H1 (cell line): ENCODE measurements around the gene MCM9. TPM values are rescaled to one million over a fixed set of nuclear protein-coding genes. Genes with fewer than 3 reads are reported as not detected.

Source experiments
- CTCF ChIA-PET: fragments of 300-600 bp; sonication (Branson Sonifier 250); formaldehyde crosslinking; loops from one replicate; lab custom pipeline; 2021; ENCODE audit not compliant: partially characterized antibody; lab: Charles Lee
- POLR2A ChIA-PET: fragments of 300-600 bp; sonication (Branson Sonifier 250); formaldehyde crosslinking; loops from one replicate; lab custom pipeline; 2021; ENCODE audit warnings: inconsistent platforms; ENCODE audit not compliant: partially characterized antibody; lab: Charles Lee
- DNase-seq, 2 experiments: peaks; one replicate each; pipeline versions ENCODE4 v3.0.0 to v3.0.0-alpha.2; 2010 to 2022; ENCODE audit warnings: low spot score in 2 of 2, low read depth in 1 of 2, mixed read lengths in 1 of 2
- FAIRE-seq: peaks from 2 replicates; lab custom pipeline; 2011; peaks lifted over from hg19 to GRCh38; lab: Jason Lieb, UNC
- H2AFZ ChIP-seq: 2 replicates; pipeline ENCODE4 v1.8.1; 2012; ENCODE audit warnings: low read length, inconsistent platforms
- H2AK5ac ChIP-seq: 2 replicates; pipeline ENCODE4 v1.6.1; 2013; ENCODE audit warnings: low read depth, low read length
- H2BK120ac ChIP-seq: replicated peaks from 2 replicates; pipeline ENCODE3; 2013; ENCODE audit warnings: low read depth, low read length, inconsistent platforms
- H2BK12ac ChIP-seq: 2 replicates; pipeline ENCODE4 v1.6.1; 2013; ENCODE audit warnings: low read depth, low read length
- H2BK15ac ChIP-seq: 2 replicates; pipeline ENCODE4 v1.6.1; 2013; ENCODE audit warnings: low read length
- H2BK20ac ChIP-seq: 2 replicates; pipeline ENCODE4 v1.6.1; 2013; ENCODE audit warnings: low read length
- H2BK5ac ChIP-seq: 2 replicates; pipeline ENCODE4 v1.6.1; 2013; ENCODE audit warnings: low read depth, low read length
- H3K14ac ChIP-seq: 2 replicates; pipeline ENCODE4 v1.6.1; 2013; ENCODE audit warnings: inconsistent platforms; ENCODE audit not compliant: insufficient read length
- H3K18ac ChIP-seq: 2 replicates; pipeline ENCODE4 v1.6.1; 2013; ENCODE audit warnings: low read length; ENCODE audit errors: extremely low read depth
- H3K23ac ChIP-seq: 2 replicates; pipeline ENCODE4 v1.6.1; 2013; ENCODE audit warnings: inconsistent platforms; ENCODE audit not compliant: insufficient read length
- H3K23me2 ChIP-seq: 2 replicates; pipeline ENCODE4 v1.6.1; 2013; ENCODE audit warnings: low read depth, low read length
- H3K27ac ChIP-seq: 2 replicates; pipeline ENCODE4 v1.6.1; 2011; ENCODE audit warnings: low read depth, low read length, inconsistent platforms
- H3K27me3 ChIP-seq, 4 experiments: replicated peaks in 1 of 4; 1 replicate in 1 of 4; 2 replicates in 3 of 4; pipeline versions ENCODE4 v1.6.1 to v1.8.1; 2011 to 2013; ENCODE audit warnings: low read length in 3 of 4, mild to moderate bottlenecking in 3 of 4, inconsistent platforms in 2 of 4, mixed read lengths in 2 of 4, moderate library complexity in 1 of 4; ENCODE audit not compliant: control insufficient read depth in 3 of 4, insufficient read depth in 3 of 4; ENCODE audit errors: extremely low read depth in 1 of 4
- H3K36me3 ChIP-seq, 4 experiments: 2 replicates each; pipeline versions ENCODE4 v1.6.1 to v1.8.1; 2011 to 2013; ENCODE audit warnings: mild to moderate bottlenecking in 4 of 4, low read length in 3 of 4, moderate library complexity in 2 of 4, control low read depth in 1 of 4, inconsistent platforms in 1 of 4; ENCODE audit not compliant: insufficient read depth in 4 of 4, control insufficient read depth in 2 of 4
- H3K4ac ChIP-seq: replicated peaks from 2 replicates; pipeline ENCODE3; 2013; ENCODE audit warnings: low read length, low read depth, mixed read lengths, inconsistent platforms; ENCODE audit not compliant: insufficient read length
- H3K4me1 ChIP-seq, 4 experiments: replicated peaks in 1 of 4; 1 replicate in 1 of 4; 2 replicates in 3 of 4; pipeline versions ENCODE4 v1.6.1 to v1.8.1; 2011 to 2013; ENCODE audit warnings: low read length in 3 of 4, inconsistent platforms in 2 of 4, mixed read lengths in 1 of 4; ENCODE audit not compliant: insufficient read depth in 4 of 4, control insufficient read depth in 3 of 4
- H3K4me2 ChIP-seq, 2 experiments: 2 replicates each; pipeline versions ENCODE4 v1.6.1 to v1.8.1; 2011 to 2013; ENCODE audit warnings: low read depth in 2 of 2, low read length in 2 of 2, control low read depth in 1 of 2, inconsistent platforms in 1 of 2, mild to moderate bottlenecking in 1 of 2; ENCODE audit not compliant: insufficient read depth in 1 of 2
- H3K4me3 ChIP-seq, 4 experiments: fragments of 200-600, 300-600 bp in 1 of 4; sonication (generic), shearing (Covaris generic), sonication (Bioruptor Twin) in 1 of 4; 2 replicates each; pipeline versions ENCODE4 v1.5.1 to v1.8.1; 2011 to 2016; ENCODE audit warnings: low read length in 4 of 4, low read depth in 3 of 4, control low read depth in 2 of 4, inconsistent platforms in 2 of 4, mild to moderate bottlenecking in 2 of 4, mixed read lengths in 1 of 4, moderate library complexity in 1 of 4; ENCODE audit not compliant: insufficient read depth in 2 of 4; ENCODE audit errors: extremely low read depth in 1 of 4
- H3K56ac ChIP-seq: replicated peaks from 2 replicates; pipeline ENCODE3; 2013; ENCODE audit warnings: low read depth, mild to moderate bottlenecking, mixed read lengths, low read length, inconsistent platforms; ENCODE audit not compliant: insufficient read length
- H3K79me1 ChIP-seq: 2 replicates; pipeline ENCODE4 v1.6.1; 2013; ENCODE audit warnings: low read depth, low read length, control low read depth
- H3K79me2 ChIP-seq, 2 experiments: 2 replicates each; pipeline versions ENCODE4 v1.6.1 to v1.8.1; 2012 to 2013; ENCODE audit warnings: low read length in 2 of 2, mild to moderate bottlenecking in 2 of 2, inconsistent platforms in 1 of 2; ENCODE audit not compliant: insufficient read depth in 2 of 2, control insufficient read depth in 1 of 2
- H3K9ac ChIP-seq, 4 experiments: replicated peaks in 1 of 4; 1 replicate in 1 of 4; 2 replicates in 3 of 4; pipeline versions ENCODE4 v1.6.1 to v1.8.1; 2011 to 2013; ENCODE audit warnings: low read depth in 3 of 4, low read length in 3 of 4, control low read depth in 2 of 4, mild to moderate bottlenecking in 2 of 4, moderate library complexity in 2 of 4, inconsistent platforms in 1 of 4; ENCODE audit errors: extremely low read depth in 1 of 4
- H3K9me3 ChIP-seq, 2 experiments: 2 replicates each; pipeline versions ENCODE4 v1.6.1 to v1.8.1; 2012 to 2013; ENCODE audit warnings: mild to moderate bottlenecking in 2 of 2, moderate library complexity in 2 of 2, control low read depth in 1 of 2, inconsistent platforms in 1 of 2, low read depth in 1 of 2, low read length in 1 of 2, mixed read lengths in 1 of 2; ENCODE audit not compliant: insufficient read depth in 2 of 2
- H4K20me1 ChIP-seq, 2 experiments: replicated peaks in 1 of 2; 2 replicates each; pipeline versions ENCODE3 to v1.8.1; 2011 to 2013; ENCODE audit warnings: inconsistent platforms in 2 of 2, low read length in 2 of 2, mild to moderate bottlenecking in 1 of 2; ENCODE audit not compliant: insufficient read depth in 2 of 2, control insufficient read depth in 1 of 2
- H4K5ac ChIP-seq: 2 replicates; pipeline ENCODE4 v1.6.1; 2013; ENCODE audit warnings: low read length, low read depth, mixed read lengths, inconsistent platforms; ENCODE audit not compliant: insufficient read length
- H4K8ac ChIP-seq: 2 replicates; pipeline ENCODE4 v1.8.0; 2013; ENCODE audit warnings: mild to moderate bottlenecking, moderate library complexity, low read length, inconsistent platforms; ENCODE audit not compliant: insufficient read depth; ENCODE audit errors: extremely low read depth
- H4K91ac ChIP-seq: replicated peaks from 2 replicates; pipeline ENCODE3; 2013; ENCODE audit warnings: low read length, mixed read lengths, inconsistent platforms; ENCODE audit not compliant: insufficient read length
- BCL11A ChIP-seq, 2 experiments: IDR thresholded peaks; one replicate each; pipeline ENCODE4 v1.6.1; 2011; ENCODE audit warnings: low read depth in 2 of 2, low read length in 2 of 2, mild to moderate bottlenecking in 2 of 2
- GTF2F1 ChIP-seq: IDR thresholded peaks from 2 replicates; pipeline ENCODE4 v1.6.1; 2012; ENCODE audit warnings: low read depth, low read length, improper control_type of control experiment, borderline replicate concordance
- HDAC6 ChIP-seq: IDR thresholded peaks from one replicate; pipeline ENCODE4 v1.7.1; 2012; ENCODE audit warnings: low read depth, mild to moderate bottlenecking, inconsistent platforms, low read length, moderate library complexity
- NRF1 ChIP-seq: IDR thresholded peaks from 2 replicates; pipeline ENCODE4 v1.6.1; 2011; ENCODE audit warnings: mild to moderate bottlenecking, low read depth, low read length, improper control_type of control experiment
- RAD21 ChIP-seq, 2 experiments: IDR thresholded peaks in 1 of 2; conservative IDR thresholded peaks in 1 of 2; 2 replicates each; pipeline ENCODE4 v1.6.1; 2011; ENCODE audit warnings: low read depth in 2 of 2, low read length in 2 of 2, improper control_type of control experiment in 1 of 2, inconsistent platforms in 1 of 2, mild to moderate bottlenecking in 1 of 2, moderate library complexity in 1 of 2
- RBBP5 ChIP-seq: IDR thresholded peaks from 2 replicates; pipeline ENCODE4 v1.7.1; 2012; ENCODE audit warnings: low read depth, mild to moderate bottlenecking, inconsistent platforms, low read length, moderate library complexity, borderline replicate concordance
- RFX5 ChIP-seq: IDR thresholded peaks from 2 replicates; pipeline ENCODE4 v1.6.1; 2011; ENCODE audit warnings: low read depth, low read length, improper control_type of control experiment, borderline replicate concordance
- RNF2 ChIP-seq: fragments of 200-900, 300-1000 bp; sonication (generic); IDR thresholded peaks from 2 replicates; pipeline ENCODE4 v1.7.1; 2016; ENCODE audit warnings: borderline replicate concordance, low read depth, mild to moderate bottlenecking, antibody characterized with exemption, low read length; ENCODE audit not compliant: poor library complexity, severe bottlenecking; ENCODE audit errors: missing control alignments
- SP2 ChIP-seq: IDR thresholded peaks from 2 replicates; pipeline ENCODE4 v1.6.1; 2012; ENCODE audit warnings: mild to moderate bottlenecking, low read length, inconsistent platforms
- USF2 ChIP-seq: IDR thresholded peaks from 2 replicates; pipeline ENCODE4 v1.6.1; 2011; ENCODE audit warnings: low read length, improper control_type of control experiment
- WGBS, 2 experiments: shearing (Covaris generic) in 1 of 2; methylation state at CpG; one replicate each; pipeline versions ENCODE4 v1.1.6 to v1.1.7; 2013 to 2015; ENCODE audit warnings: low lambda C conversion rate in 2 of 2, mixed read lengths in 2 of 2, inconsistent platforms in 1 of 2, low coverage in 1 of 2, missing lambda C conversion rate in 1 of 2; ENCODE audit not compliant: insufficient replicate concordance in 2 of 2, insufficient coverage in 1 of 2, insufficient read length in 1 of 2; ENCODE audit errors: extremely low coverage in 1 of 2, missing lambda C conversion rate in 1 of 2; 5-methylcytosine and 5-hydroxymethylcytosine counted together
- polyA plus RNA-seq, 7 experiments: library from polyadenylated mRNA; depleted of rRNA in 3 of 7; stranded (reverse) in 5 of 7; unstranded in 2 of 7; fragments of >200 nt in 5 of 7; fragments of 200-250 nt in 2 of 7; gene quantifications; 1 replicate in 5 of 7; 2 replicates in 1 of 7; 4 replicates in 1 of 7; pipeline versions ENCODE4 v1.2.1 to v1.2.3, GENCODE V29; 2011 to 2013; ENCODE audit warnings: missing spikeins in 2 of 7, mixed read lengths in 2 of 7
- total RNA-seq: library from RNA; stranded (reverse); fragmentation: NEBNext Ultra II Directional; extraction: Animal tissue kit (Norgen Biotek cat#: 25700); gene quantifications from 2 replicates; pipeline ENCODE4 v1.2.1, GENCODE V29; 2021
- TF ChIP-seq, protein P1 (sequence below): IDR thresholded peaks from 2 replicates; pipeline ENCODE4 v1.6.1; 2012; ENCODE audit warnings: inconsistent platforms

Gene MCM9
- total and polyA plus RNA-seq, 2 of the 8 experiments (the other 6 are each of a cell fraction or from before 2014, with no cell fraction given): 3.7 to 11.4 TPM

GRCh38 chr6:118899948-118900347 lies 35.0 kb downstream of the MCM9 start:
- WGBS, 2 experiments: 79% methylated on average over 6 of the region's 6 CpGs; no CpG with 5 or more reads in 1 of the 2 experiments
- Histone ChIP-seq H3K56ac (no peak overlapping the region), H2BK15ac (no peak overlapping the region), H3K9ac (no peak overlapping the region), H3K14ac (no peak overlapping the region), H3K36me3 (peaks cover 0 to 48% (median 8%) of the 10 kb centered on the region in 4 experiments; a peak in 5 of 8 replicates), H4K91ac (no peak overlapping the region), H3K9me3 (no peaks in the 10 kb centered on the region), H3K27me3 (no peaks in the 10 kb centered on the region), H4K5ac (no peak overlapping the region), H3K23ac (no peak overlapping the region), H2BK20ac (no peak overlapping the region), H3K18ac (no peak overlapping the region), H2BK12ac (no peak overlapping the region), H3K4me2 (peak overlapping the region; percentile 8 to 35; a peak in 3 of 4 replicates), H3K4me1 (peaks cover 2 to 11% (median 4%) of the 10 kb centered on the region in 4 experiments; a peak in 5 of 7 replicates), H4K20me1 (peaks cover 4 to 9% of the 10 kb centered on the region in 2 experiments), H3K79me2 (peaks cover 9 to 92% of the 10 kb centered on the region in 2 experiments), H3K4me3 (peak overlapping the region in 1 of 4 experiments; percentile 27; a peak in 1 of 8 replicates), H3K27ac (no peak overlapping the region), H3K79me1 (peaks cover 7% of the 10 kb centered on the region; the same call in 1 of the 2 replicates), H3K23me2 (no peaks in the 10 kb centered on the region), H2AK5ac (no peak overlapping the region), H3K4ac (no peak overlapping the region), H2BK120ac (no peak overlapping the region), H2BK5ac (no peak overlapping the region), H2AFZ (no peak overlapping the region), H4K8ac (no peak overlapping the region)
- POLR2A ChIA-PET: interaction anchor here (1.0 kb wide), 2 partner anchors 8 to 35 kb away, joined by 3 to 5 read pairs; partner anchors contain the start of gene MCM9
- no peak for TF ChIP-seq USF2
- TF ChIP-seq GTF2F1: no peak
- no peak for TF ChIP-seq HDAC6
- TF ChIP-seq RBBP5: no peak
- TF ChIP-seq RAD21 (IDR thresholded peaks at IDR 0.05 in 1 of 2, conservative IDR thresholded peaks at IDR 0.05 in 1 of 2; ENCODE audit: low read depth in 2 of 2, low read length in 2 of 2): no peak
- TF ChIP-seq RFX5: no peak
- no peak for TF ChIP-seq BCL11A (IDR thresholded peaks at IDR 0.05; ENCODE audit: low read depth in 2 of 2, low read length in 2 of 2)
- TF ChIP-seq RNF2: no peak
- no peak for TF ChIP-seq NRF1
- no peak for TF ChIP-seq SP2
- TF ChIP-seq, protein P1, sequence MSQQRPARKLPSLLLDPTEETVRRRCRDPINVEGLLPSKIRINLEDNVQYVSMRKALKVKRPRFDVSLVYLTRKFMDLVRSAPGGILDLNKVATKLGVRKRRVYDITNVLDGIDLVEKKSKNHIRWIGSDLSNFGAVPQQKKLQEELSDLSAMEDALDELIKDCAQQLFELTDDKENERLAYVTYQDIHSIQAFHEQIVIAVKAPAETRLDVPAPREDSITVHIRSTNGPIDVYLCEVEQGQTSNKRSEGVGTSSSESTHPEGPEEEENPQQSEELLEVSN: no peak
- CTCF ChIA-PET: interaction anchor here (0.9 to 1.2 kb wide), 3 partner anchors 9 to 210 kb away, joined by 3 read pairs; no protein-coding TSS in a partner anchor
- DNase-seq (no peak), FAIRE-seq (peak; percentile 24)
